Measurements from ENCODE around the gene SLC36A3.

The SLC36A3 gene

GRCh38 chr5:151228986-151229385 is 74.6 kb downstream of the SLC36A3 start:
- Histone ChIP-seq H3K4me3 (ENCODE audit: low read depth, low read length) (no peak overlapping the region), H4K12ac (ENCODE audit: low read depth, low read length) (no peak overlapping the region)
- WGBS (ENCODE audit: extremely low coverage, insufficient coverage, insufficient read length): no CpG with 5 or more reads among the region's 2 CpGs

GRCh38 chr5:151227918-151228447 is 75.6 kb downstream of the SLC36A3 start:
- H3K14ac ChIP-seq (ENCODE audit: low read length): no peak overlapping the region
- no peak overlapping the region for H2AFZ ChIP-seq (ENCODE audit: insufficient read depth, low read length, poor library complexity)
- no CpG with 5 or more reads among the region's 6 CpGs for WGBS (ENCODE audit: extremely low coverage, insufficient coverage, insufficient read length)
- H3K4me3 ChIP-seq (ENCODE audit: low read depth, low read length): no peak overlapping the region
- H4K91ac ChIP-seq (ENCODE audit: low read depth, low read length): no peak overlapping the region
- H2BK5ac ChIP-seq (ENCODE audit: low read depth, low read length, poor library complexity): no peak overlapping the region
- peaks cover 6% of the 10 kb centered on the region in 2 experiments for H3K4me1 ChIP-seq (ENCODE audit: control insufficient read depth in 1 of 2, insufficient read depth in 2 of 2, low read length in 2 of 2)
- no peak overlapping the region for H3K4ac ChIP-seq (ENCODE audit: low read depth, low read length)
- no peaks in the 10 kb centered on the region for H3K36me3 ChIP-seq (ENCODE audit: control insufficient read depth in 1 of 2, insufficient read depth in 2 of 2, low read length in 2 of 2)
- peak in 1 of 2 donors; percentile 69 for DNase-seq
- no peak overlapping the region for H3K9ac ChIP-seq (ENCODE audit: low read length)
- peaks cover 3% of the 10 kb centered on the region for H3K9me3 ChIP-seq (ENCODE audit: insufficient read depth, low read depth, low read length)
- H4K8ac ChIP-seq (ENCODE audit: low read depth, low read length): no peak overlapping the region
- H2BK12ac ChIP-seq (ENCODE audit: low read length): no peak overlapping the region
- H3K18ac ChIP-seq (ENCODE audit: low read length): no peak overlapping the region
- no peak overlapping the region for H2AK5ac ChIP-seq (ENCODE audit: low read length)
- H3K27me3 ChIP-seq (ENCODE audit: insufficient read depth, low read length): no peaks in the 10 kb centered on the region
- no peak overlapping the region for H3K4me2 ChIP-seq (ENCODE audit: low read length)
- peaks cover 3% of the 10 kb centered on the region for H3K79me2 ChIP-seq (ENCODE audit: control insufficient read depth, insufficient read depth, low read length, poor library complexity)
- H2BK120ac ChIP-seq (ENCODE audit: insufficient read depth, low read length, poor library complexity): no peak overlapping the region
- peaks cover 5% of the 10 kb centered on the region for H3K79me1 ChIP-seq (ENCODE audit: low read length)
- H3K23ac ChIP-seq (ENCODE audit: low read length): no peak overlapping the region
- H4K12ac ChIP-seq (ENCODE audit: low read depth, low read length): no peak overlapping the region
- no peak overlapping the region for H3K27ac ChIP-seq (ENCODE audit: low read depth, low read length)

More at GRCh38 chr5:151228986-151229385, 74.6 kb downstream of the SLC36A3 start:
- Histone ChIP-seq H3K79me2 (ENCODE audit: control insufficient read depth, insufficient read depth, low read length, poor library complexity) (no peaks in the 10 kb centered on the region), H2AFZ (ENCODE audit: insufficient read depth, low read length, poor library complexity) (no peak overlapping the region), H2BK5ac (ENCODE audit: low read depth, low read length, poor library complexity) (no peak overlapping the region), H3K79me1 (ENCODE audit: low read length) (no peaks in the 10 kb centered on the region), H3K9ac (ENCODE audit: low read length) (no peak overlapping the region), H3K23ac (ENCODE audit: low read length) (no peak overlapping the region), H4K8ac (ENCODE audit: low read depth, low read length) (no peak overlapping the region), H3K27ac (ENCODE audit: low read depth, low read length) (no peak overlapping the region), H3K18ac (ENCODE audit: low read length) (no peak overlapping the region), H3K36me3 (ENCODE audit: control insufficient read depth in 1 of 2, insufficient read depth in 2 of 2, low read length in 2 of 2) (no peaks in the 10 kb centered on the region), H3K9me3 (ENCODE audit: insufficient read depth, low read depth, low read length) (no peaks in the 10 kb centered on the region), H3K4me2 (ENCODE audit: low read length) (no peak overlapping the region), H3K4me1 (ENCODE audit: control insufficient read depth in 1 of 2, insufficient read depth in 2 of 2, low read length in 2 of 2) (no peaks in the 10 kb centered on the region), H2BK12ac (ENCODE audit: low read length) (no peak overlapping the region), H4K91ac (ENCODE audit: low read depth, low read length) (no peak overlapping the region), H3K4ac (ENCODE audit: low read depth, low read length) (no peak overlapping the region), H3K27me3 (ENCODE audit: insufficient read depth, low read length) (no peaks in the 10 kb centered on the region), H2AK5ac (ENCODE audit: low read length) (no peak overlapping the region), H2BK120ac (ENCODE audit: insufficient read depth, low read length, poor library complexity) (no peak overlapping the region), H3K14ac (ENCODE audit: low read length) (no peak overlapping the region)
- peak; percentile 72 to 91 for DNase-seq
